HG02973 (cell line): Measurements from ENCODE around the gene CSNK2A3.
"Not testable (repeated sequence)": the region's sequence is repeated elsewhere in the genome, so short reads cannot be mapped to it uniquely, and the experiment has no call there.

Experiments used
- ATAC-seq: cut with Tn5 transposase; IDR thresholded peaks from one replicate; pipeline ENCODE4 v1.9.1; 2021; ENCODE audit warnings: moderate library complexity; ENCODE audit not compliant: unreplicated experiment

The CSNK2A3 gene

DNA sequence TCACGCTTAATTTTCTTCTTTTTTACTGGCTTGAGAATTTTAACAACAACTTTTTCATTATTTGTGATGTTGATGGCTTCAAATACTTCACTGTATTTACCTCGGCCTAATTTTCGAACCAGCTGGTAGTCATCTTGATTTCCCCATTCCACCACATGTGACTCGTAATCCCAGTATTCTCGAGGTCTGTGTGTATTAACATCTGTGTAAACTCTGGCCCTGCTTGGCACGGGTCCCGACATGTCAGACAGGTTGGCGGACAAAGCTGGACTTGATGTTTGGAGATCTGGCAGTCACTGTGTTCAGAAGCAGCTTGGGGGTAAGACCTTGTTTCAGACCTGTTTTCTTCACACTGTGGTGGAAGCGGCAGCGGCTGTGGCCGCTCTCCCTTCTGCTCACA lies at the start of gene CSNK2A3:
Gene CSNK2A3, minus strand, starts transcription at position 373 of the 400 bp plus-strand sequence. Its CDS starts 131 bp downstream, at position 242.
- ATAC-seq = not testable (repeated sequence)

DNA sequence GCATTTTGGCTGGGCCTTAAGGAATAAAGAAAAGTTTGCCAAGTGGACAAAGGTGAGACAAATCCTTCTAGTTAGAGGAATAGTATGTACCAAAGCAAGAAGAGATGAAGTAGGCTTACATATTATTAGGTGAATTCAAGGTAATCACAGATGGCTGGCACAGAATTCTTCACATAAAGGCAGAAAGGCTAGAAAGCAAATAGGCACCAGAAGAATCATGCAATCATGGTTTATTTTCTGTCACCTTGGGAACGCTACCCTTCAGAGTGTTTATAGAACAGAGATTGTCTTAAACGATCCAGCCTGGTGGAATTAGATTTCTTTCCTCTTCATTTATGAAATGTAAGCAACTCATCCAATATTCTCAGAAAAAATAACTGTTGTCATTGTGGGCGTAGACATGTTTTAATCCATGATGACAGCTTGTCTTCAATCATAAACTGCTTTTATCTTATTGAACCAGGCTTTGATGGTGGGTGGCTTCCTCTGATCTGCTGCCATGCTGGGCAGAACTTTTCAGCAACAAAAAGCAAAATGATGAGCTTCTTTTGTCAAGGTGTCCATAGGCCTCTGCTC lies 49.0 kb upstream of the CSNK2A3 start:
- ATAC-seq = no peak

DNA sequence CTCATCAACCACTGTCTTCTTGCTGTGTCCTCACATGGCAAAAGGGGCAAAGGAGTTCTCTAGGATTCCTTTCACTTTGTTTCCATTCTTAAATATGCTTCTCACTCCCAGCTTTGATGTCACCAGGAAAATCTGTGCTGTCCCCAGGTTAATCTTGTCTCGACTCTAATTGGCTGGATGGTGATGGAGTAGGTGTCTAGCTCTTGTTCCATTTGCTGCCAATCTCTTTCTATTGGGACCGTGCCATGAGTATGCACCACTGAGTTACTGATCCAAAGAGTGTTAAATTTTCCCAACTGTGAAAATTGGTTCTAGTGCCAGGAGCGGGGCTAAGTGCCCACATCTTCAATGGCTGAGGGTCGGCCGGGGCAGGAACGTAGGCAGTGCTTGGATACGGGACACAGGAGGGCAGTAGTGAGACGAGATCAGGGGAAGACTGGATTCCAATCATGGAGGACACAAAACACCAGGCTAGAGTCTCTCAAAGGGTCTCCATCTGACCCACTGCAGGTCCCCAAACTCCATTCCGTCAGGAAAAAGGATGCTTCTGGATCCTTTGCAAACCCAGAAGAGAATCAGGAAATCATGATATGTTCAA lies 47.7 kb upstream of the CSNK2A3 start:
- no peak for ATAC-seq

DNA sequence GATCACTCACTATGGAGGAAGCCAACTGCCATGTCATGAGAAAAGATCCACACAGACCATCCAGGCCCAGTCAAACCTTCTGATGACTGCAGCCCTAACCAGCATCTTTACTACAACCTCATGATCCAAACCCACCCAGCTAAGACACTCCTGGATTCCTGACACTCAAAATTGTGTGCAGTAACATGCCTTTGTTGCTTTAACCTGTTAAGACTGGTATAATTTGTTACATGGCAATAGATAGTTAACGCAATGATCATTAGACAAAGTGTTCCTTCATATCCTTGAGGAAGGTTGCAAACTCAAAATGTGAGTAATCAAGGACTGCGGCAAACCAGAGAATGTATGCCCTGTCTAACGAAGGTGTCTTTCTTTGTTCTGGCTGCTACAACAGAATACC lies 47.1 kb upstream of the CSNK2A3 start:
- no peak for ATAC-seq

DNA sequence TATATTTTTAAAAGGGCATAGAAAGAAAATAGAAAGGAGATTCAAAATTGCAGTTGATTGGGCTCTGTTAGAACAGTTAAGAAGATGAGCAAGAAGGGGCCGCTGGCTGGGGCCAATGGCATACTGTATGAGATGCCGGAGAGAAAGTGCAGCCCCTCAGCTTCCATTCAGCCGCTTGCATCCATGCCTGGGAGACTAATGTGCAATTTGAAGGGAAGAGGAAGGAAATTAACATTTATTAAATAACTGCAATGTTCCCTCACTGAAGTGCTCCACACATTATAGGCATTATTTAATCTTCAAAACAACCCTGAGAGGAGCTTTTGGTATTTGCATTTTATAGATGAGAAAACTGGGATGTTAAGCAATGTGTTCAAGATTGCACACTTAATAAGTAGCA lies 44.7 kb upstream of the CSNK2A3 start:
- ATAC-seq = no peak

DNA sequence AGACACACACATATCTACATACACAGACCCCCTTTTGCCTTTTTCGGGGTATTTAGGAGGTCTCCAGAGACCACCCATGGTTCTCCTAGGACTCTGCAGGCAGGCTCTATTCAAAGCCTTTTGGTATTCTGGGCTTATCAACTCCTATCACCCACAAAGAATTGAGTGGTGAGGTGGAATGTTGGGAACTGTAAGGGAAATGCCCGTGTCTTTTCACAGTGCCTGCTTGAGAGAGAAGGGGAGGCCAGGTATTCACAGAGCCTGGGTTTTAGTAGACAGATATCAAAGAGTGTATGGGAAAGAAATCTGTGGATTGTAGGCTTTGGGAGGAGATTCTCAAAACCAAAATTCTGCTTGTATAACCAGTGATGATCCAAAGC lies 44.0 kb upstream of the CSNK2A3 start:
- no peak for ATAC-seq

DNA sequence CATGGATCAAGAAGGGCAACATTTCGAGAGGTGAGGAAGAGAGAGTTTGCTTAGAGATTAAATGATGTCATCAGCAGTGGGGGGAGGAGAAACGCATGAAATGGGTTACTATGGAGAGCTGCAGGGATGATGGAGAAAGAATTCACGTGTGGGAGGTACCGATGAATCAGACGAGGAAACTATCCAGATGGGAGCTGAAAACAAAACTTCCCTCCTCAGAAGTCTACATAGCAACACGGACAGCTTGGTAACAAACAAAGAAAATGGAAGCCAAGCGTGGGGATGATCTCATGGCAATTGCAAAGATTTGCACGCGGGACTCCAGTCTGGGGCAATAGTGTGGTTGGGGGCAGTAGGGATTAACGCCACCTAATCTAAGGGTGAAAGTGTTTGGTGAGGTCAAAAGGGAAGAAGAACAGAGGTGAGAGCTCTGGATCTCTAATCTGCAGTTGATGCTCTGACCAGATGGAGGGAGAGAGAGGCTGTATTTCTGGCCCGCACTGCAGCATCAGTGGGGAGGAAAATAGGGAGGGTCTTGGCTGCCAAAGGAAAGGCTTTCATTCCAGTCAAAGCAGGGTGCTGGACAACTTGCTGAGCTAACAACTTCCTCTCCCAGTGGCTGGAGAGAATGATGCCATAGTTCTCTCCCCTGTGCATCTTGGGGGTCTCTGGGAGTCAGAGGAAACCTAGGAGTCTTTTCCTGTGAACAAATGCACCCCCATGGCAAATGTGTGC lies 43.4 kb upstream of the CSNK2A3 start:
- no peak for ATAC-seq

DNA sequence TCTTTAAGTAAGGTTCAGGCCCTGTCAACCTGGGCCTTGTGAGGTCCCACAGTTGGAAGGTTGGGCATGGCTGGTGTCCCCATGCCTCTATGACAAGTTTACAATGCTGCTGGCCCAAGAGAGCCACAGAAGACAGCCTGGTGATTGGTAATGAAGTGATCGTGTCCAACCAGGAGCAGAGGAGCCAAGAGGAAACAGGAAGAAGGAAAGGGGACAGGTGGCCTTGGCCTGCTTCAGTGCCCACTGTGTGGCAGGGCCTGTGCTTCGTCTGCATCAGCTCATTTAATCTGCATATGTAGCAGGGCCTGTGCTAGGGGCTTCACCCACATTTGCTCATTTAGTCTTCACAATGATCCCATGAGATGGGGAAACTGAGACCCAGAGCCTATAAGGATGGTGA lies 42.1 kb upstream of the CSNK2A3 start:
- no peak for ATAC-seq

DNA sequence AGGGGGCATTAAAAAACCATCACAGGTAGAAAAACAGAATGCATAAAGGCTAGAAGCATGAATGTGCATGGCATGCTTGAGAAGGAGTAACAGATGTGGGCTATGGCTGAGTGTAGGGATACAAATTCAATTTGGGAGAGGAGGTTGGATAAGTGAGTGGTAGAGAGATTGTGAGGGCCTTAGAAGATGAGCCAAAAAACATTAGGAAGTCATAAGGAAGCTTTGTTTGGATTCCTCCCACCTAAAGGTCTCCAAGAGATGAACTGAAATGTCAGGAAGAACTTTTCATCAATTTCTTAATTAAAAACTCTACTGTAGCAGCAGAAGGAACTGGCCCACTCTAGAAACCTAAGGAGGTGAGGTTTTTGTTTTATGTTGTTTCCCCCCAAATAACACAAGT lies 41.2 kb upstream of the CSNK2A3 start:
- no peak for ATAC-seq

DNA sequence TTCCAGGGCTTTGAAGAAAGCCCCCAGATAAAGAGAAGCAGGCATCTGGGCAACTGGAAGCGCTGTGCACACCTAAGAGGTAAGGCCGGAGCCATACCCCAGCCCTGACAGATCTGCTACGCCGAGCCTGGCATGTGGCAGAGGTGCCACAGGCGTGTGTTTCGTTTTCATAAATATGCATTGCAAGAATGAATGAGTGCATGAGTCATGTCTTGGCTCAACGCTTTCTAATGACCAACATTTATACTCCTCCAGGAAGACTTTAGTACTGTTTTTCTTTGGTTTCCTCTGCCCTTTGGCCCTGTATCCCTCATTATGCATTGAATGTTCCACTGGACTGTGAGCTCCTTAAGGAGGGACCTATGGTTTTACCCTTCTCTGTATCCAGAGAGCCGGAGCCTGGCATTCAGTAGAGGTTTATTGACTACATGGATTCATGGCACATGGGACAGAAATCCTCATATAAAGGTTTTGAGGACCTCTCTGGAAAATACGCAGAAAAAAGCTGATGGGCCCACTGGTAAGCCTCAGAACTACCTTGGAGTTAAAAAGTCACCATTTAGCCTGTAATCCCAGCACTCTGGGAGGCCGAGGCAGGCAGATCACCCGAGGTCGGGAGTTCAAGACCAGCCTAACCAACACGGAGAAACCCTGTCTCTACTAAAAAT lies 38.9 kb upstream of the CSNK2A3 start:
- no peak for ATAC-seq

DNA sequence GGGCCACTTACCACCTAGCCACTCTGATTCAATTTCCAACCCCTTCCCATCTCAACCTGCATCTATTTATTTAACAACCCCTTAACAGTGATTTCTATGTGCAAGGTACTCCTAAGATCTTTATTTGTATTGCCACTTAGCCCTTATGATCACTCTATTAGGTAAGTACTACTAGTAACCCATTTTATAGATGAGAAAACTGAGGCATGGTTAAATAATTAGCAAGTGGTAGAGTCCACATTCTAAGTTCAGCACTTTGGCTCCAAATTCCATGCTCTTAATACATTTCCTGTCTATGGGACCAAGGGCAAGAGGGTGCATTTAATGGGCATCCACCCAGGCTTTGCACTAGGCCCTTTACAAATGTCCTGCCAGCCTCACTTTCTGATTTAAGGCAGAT lies 38.1 kb upstream of the CSNK2A3 start:
- no peak for ATAC-seq

DNA sequence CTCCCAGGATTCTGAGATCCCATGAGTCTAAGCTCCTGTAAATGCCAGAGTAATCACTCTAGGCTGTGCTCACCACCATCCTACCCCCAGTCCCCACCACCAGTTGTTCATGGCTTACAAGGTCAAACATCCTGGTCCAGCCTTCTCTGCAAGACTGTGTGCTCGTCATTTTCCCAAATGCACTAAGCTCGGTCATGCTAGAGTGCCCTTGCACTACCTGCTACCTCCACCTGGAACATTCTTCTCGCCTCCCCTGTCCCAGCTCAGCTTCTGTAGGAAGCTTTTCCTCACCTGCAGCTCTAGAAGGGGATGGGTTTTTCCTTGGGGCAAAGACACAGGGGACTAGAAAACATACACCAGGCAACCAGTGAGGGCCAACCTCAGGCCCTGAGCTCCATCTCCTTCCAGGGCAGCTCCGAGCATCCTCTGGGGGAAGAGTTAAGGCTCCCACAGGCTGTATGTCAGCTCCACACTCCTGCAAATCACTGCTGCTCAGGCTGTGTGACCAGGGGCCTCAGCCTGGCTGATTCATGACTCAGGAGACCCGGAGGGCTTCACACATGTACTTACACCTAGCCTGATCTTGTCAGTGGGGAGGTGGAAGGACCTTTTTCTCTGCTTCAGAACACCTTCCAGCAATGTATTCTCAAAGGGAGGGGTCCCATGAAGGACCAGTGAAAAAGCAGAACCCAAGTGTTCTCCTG lies 37.2 kb upstream of the CSNK2A3 start:
- no peak for ATAC-seq

DNA sequence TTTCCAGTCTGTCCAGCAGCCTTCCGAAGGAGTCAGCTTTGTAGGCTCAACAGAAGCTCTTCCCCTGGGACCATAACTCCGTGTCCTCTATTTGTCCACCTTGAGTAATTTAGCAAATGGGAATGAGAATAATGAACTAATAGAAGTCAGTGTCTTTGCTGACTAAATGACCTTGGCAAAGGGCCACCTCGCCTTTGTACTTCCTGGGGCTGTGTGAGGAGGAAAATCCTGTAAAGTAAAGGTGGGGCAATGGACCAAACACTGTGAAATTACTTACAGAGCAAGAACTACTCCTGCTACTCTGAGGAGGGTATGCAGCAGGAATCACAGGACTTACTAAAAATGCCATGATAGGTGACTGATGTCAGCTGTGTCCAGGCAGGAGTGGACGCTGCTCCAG lies 36.2 kb upstream of the CSNK2A3 start:
- ATAC-seq = no peak

DNA sequence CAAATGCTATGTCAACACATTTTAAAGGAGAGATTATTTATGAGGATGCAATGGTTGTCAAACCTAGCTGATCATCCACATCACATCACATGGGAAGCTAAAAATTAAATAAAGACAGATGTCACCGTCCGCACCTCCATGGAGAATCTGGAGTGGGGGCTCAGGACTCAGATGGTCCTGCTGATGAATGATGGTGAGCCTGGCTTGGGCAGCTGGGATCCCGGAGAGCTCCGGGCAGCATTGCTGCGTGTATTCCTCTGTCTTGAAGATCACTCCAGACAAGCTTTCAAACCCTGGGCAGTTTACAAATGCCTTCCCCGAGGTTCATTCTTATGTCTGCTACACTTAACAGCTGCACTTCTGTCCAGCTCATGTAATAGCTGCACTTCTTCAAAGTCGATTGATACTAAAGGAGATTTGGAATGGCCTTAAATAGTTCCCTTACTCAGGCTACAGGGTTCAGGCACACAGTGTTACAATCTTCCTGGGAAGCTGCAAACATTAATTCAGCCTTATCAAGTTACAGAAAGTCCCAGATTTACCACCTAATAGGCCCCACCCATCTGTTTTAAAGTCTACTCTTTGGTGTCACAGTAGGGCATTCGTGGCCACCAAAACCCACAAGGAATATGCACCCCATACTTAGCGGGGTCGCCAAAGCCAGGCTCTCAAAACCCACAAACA lies 34.7 kb upstream of the CSNK2A3 start:
- no peak for ATAC-seq

DNA sequence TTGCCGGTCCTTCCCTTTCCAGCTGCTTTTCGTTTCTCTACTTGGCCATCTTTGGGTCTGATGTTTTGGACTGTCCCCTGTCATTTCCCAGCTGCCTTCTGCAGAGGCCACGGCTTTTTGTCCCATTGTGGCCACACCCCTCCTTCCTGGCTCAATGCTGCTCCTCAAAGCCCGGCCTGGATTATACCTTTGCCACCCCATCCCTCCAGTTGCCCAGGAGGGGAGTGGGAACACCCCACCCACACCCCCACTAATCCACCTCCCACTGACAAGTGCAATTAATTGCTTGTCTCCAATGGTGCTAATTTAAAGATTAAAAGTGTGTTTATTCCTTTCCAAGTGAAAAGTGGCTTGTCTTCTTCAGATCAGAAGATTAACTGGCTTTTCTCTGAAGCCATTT lies 34.2 kb upstream of the CSNK2A3 start:
- no peak for ATAC-seq

DNA sequence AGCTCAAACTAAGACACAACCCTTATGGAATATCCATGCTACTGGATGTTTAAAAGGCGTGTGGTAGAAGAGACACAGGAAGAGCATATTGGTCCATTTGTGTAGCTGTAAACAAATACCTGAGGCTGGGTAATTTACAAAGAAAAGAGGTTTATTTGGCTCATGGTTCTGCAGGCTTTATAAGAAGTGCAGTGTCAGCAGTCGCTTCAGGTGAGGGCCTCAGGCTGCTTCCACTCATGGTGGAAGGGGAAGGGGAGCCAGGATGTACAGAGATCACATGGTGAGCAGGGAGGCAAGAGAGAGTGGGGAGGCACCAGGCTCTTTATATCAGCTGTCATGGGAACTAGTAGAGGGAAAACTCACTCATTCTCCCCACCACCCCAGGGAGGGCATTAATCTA lies 31.8 kb upstream of the CSNK2A3 start:
- ATAC-seq = no peak

DNA sequence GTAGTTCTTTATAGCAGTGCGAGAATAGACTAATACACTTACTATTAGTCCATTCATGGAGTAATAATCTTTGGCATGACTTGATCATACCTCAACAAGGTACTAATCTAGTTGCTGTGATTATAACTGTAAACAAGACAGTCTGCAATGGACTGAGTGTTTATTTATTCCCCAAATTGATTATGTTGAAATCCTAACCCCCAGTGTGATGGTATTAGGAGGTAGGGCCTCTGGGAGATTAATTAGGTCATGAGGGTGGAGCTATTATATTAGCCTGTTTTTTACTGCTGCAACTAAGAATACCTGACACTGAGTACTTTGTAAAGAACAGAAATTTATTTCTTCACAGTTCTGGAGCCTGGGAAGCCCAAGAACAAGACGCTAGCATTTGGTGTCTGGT lies 30.9 kb upstream of the CSNK2A3 start:
- ATAC-seq = no peak

DNA sequence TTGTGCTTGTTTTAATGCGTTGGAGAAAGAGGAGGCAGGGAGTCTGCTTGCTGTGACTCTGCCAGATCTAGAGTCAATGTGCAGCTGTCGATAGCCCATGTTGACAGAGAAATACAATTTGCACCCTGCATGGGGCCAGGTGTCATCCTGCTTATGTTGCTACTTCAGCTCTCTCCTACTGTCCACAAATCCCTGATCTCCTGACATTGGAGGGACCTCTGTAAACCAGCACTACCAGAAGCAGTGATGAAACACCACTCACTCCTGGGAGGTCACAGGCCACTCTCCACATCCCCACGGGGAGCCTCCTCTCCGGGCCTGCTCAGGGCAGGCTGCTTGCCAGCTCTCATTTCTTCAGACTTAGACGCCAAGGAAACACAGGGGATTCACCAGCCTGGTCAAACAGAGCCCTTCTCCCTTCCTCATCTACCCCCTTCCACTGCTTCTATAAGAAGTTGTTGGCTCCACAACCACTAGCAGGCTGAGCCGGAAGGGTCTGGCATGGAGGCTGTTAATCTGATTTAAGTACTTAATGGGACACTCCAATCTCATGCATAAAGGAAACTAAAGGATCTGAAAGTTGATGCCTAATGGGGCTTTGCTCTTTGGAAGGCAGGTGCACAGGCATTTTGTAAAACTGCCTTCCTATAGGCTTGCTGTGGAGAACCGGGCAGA lies 29.9 kb upstream of the CSNK2A3 start:
- no peak for ATAC-seq

DNA sequence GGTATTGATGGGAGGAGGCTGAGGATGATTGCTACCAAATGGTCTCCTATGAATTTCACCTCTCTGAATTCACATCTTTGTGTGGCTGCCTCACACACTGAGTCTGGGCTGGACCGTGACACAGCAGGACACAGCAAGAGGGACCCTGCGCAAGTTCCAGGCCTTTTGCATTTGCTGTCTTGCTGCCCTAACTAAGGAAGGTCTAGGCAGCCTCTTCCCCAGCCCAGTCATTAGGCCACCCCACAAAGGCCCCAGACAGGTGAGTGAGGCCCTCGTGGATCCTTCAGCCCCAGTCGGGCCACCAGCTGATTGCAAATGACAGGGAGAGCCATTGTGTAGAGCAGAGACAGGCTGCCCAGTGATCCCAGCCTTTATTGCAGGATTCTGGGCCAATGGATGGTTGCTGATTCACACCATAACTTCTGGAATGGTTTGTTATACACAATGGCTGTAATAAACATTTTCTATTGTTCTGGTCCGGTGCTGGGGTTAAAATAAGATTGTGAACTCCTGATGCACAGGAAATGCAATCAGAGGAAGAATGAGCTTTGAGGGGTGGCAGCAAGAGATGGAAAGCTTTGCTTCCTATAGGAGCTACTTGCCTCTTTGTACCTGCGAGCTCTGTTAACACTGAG lies 28.5 kb upstream of the CSNK2A3 start:
- ATAC-seq = no peak

DNA sequence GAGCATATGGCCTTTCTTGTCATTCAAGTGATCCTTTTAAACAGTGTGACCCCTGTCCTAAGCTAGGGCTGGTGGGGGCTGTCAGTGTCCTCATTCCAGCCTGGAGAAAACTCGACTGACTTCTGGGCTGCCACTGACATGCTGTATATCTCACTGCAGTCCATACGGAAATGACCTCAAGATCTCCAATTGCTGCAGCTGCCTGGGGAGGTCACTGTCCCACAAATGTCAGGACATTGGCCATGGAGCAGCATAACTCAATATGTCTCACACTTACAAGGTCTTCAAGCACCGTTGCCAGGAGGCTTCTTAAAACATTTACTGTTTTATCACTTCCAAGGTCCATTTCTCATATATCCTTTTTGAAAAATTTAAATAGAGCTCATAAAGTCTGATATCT lies 27.8 kb upstream of the CSNK2A3 start:
- no peak for ATAC-seq
